Measurements from ENCODE around the gene ANKRD65. TPM values are rescaled to one million over a fixed set of nuclear protein-coding genes. Genes with fewer than 3 reads are reported as not detected.

ANKRD65 gene
- total RNA-seq, 1 experiment from 2014 or later = not detected

DNA sequence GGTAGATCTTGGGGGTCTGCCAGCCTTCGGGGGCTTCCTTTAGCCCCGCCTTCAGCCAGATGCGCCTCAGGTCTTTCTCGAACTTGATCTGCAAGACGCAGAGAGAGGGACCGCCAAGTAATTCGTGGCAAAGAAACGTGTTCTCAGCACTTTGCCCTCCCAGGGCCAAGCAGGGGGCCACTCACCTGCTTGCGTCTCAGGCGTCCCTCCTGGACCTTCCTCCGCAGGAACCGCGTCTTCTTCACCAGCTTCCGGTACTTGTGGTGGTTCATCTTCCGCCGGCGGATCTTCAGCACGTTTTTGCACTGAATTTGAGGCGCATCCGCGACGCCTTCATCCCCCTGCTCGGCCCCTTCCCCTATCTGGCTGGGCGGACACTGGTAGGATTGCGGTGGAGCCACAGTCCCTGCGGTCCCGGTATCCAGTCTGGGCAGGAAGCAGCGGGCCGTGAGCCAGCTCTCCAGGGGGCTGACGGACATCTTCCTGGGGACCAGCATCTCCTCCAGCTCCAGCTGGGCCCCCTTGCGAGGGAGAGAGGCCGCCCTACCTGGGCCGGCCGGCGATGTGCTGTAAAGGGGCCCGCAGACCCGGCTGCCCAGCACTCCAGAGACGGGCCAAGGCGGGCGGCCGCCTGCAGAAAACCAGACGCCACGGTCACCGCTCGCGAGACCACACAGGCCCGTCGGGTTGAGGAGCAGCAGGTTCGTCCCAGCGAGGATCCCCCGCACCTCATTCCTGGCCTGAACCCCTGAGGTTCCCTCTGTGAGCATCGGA, 47.1 kb downstream of the ANKRD65 start:
- Histone ChIP-seq H3K27me3 (ENCODE audit: insufficient read depth, low read length) (no peaks in the 10 kb centered on the region), H3K9me3 (ENCODE audit: control insufficient read depth in 1 of 2, insufficient read depth in 1 of 2, low read depth in 1 of 2, low read length in 2 of 2) (no peaks in the 10 kb centered on the region), H3K9ac (ENCODE audit: low read length) (peak overlapping the region; percentile 96), H4K20me1 (ENCODE audit: insufficient read depth) (no peaks in the 10 kb centered on the region), H2AFZ (ENCODE audit: low read depth, low read length, poor library complexity, severe bottlenecking) (no peak overlapping the region), H3K4me1 (ENCODE audit: control insufficient read depth in 1 of 2, insufficient read depth in 2 of 2, low read length in 2 of 2) (peaks cover 14 to 33% of the 10 kb centered on the region in 2 experiments), H3K79me2 (ENCODE audit: insufficient read depth, low read length) (peaks cover 29% of the 10 kb centered on the region), H3K27ac (ENCODE audit: low read depth, low read length) (peak overlapping the region; percentile 99), H3K4me3 (replicated peaks in 1 of 2; ENCODE audit: low read depth in 1 of 2, low read length in 2 of 2) (peak overlapping the region; percentile 73 to 93), H3K36me3 (ENCODE audit: control insufficient read depth in 1 of 2, insufficient read depth in 2 of 2, low read length in 2 of 2) (peaks cover 0 to 11% of the 10 kb centered on the region in 2 experiments; a peak in 1 of 4 replicates), H3K4me2 (ENCODE audit: low read length) (peak overlapping the region; percentile 79), H3K9me2 (ENCODE audit: insufficient read depth) (no peaks in the 10 kb centered on the region)
- TSS peak; percentile 75 for BruUV-seq (replicated peaks)
- TF ChIP-seq, protein P1, sequence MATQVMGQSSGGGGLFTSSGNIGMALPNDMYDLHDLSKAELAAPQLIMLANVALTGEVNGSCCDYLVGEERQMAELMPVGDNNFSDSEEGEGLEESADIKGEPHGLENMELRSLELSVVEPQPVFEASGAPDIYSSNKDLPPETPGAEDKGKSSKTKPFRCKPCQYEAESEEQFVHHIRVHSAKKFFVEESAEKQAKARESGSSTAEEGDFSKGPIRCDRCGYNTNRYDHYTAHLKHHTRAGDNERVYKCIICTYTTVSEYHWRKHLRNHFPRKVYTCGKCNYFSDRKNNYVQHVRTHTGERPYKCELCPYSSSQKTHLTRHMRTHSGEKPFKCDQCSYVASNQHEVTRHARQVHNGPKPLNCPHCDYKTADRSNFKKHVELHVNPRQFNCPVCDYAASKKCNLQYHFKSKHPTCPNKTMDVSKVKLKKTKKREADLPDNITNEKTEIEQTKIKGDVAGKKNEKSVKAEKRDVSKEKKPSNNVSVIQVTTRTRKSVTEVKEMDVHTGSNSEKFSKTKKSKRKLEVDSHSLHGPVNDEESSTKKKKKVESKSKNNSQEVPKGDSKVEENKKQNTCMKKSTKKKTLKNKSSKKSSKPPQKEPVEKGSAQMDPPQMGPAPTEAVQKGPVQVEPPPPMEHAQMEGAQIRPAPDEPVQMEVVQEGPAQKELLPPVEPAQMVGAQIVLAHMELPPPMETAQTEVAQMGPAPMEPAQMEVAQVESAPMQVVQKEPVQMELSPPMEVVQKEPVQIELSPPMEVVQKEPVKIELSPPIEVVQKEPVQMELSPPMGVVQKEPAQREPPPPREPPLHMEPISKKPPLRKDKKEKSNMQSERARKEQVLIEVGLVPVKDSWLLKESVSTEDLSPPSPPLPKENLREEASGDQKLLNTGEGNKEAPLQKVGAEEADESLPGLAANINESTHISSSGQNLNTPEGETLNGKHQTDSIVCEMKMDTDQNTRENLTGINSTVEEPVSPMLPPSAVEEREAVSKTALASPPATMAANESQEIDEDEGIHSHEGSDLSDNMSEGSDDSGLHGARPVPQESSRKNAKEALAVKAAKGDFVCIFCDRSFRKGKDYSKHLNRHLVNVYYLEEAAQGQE (IDR thresholded peaks at IDR 0.05; ENCODE audit: low read depth) = no peak
- TF ChIP-seq, protein P2, sequence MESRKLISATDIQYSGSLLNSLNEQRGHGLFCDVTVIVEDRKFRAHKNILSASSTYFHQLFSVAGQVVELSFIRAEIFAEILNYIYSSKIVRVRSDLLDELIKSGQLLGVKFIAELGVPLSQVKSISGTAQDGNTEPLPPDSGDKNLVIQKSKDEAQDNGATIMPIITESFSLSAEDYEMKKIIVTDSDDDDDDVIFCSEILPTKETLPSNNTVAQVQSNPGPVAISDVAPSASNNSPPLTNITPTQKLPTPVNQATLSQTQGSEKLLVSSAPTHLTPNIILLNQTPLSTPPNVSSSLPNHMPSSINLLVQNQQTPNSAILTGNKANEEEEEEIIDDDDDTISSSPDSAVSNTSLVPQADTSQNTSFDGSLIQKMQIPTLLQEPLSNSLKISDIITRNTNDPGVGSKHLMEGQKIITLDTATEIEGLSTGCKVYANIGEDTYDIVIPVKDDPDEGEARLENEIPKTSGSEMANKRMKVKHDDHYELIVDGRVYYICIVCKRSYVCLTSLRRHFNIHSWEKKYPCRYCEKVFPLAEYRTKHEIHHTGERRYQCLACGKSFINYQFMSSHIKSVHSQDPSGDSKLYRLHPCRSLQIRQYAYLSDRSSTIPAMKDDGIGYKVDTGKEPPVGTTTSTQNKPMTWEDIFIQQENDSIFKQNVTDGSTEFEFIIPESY (IDR thresholded peaks at IDR 0.05; ENCODE audit: extremely low read depth, insufficient replicate concordance, low read length) = no peak
- no peak for TF ChIP-seq FOSL1 (IDR thresholded peaks at IDR 0.05; ENCODE audit: low read depth)
- TF ChIP-seq YY1 (IDR thresholded peaks at IDR 0.05; ENCODE audit: extremely low read depth, insufficient replicate concordance, low read depth, low read length) = no peak
- RAD21 ChIA-PET (ENCODE audit: low non-redundant PET in 1 of 2, low total read pairs in 2 of 2, uncharacterized antibody in 2 of 2, unreplicated experiment in 2 of 2) = no interaction called here
- CTCF ChIA-PET = no interaction called here
- DNase-seq (ENCODE audit: low read depth, low spot score) (no peak), ATAC-seq (no peak)
- POLR2A ChIA-PET = no interaction called here
- intact Hi-C loops (cut with micrococcal nuclease) = loop anchor here (2.0 kb wide), 2 partner anchors 29 to 69 kb away; no protein-coding TSS in a partner anchor
